A673 (cell line): Measurements from ENCODE around the gene TRPC1. TPM values are rescaled to one million over a fixed set of nuclear protein-coding genes. Genes with fewer than 3 reads are reported as not detected.
"Not testable (repeated sequence)": the region's sequence is repeated elsewhere in the genome, so short reads cannot be mapped to it uniquely, and the experiment has no call there.

ENCODE experiments used
- BruUV-seq: library from RNA; stranded (reverse); fragments of 400-500 nt; replicated peaks from 2 replicates; lab custom pipeline; 2021; lab: Mats Ljungman, UMichigan
- CTCF ChIA-PET: fragments of 300-600 bp; sonication (Branson Sonifier 250); formaldehyde crosslinking; loops from one replicate; lab custom pipeline; 2022; ENCODE audit warnings: antibody characterized with exemption; lab: Charles Lee
- POLR2A ChIA-PET: fragments of 300-600 bp; sonication (Branson Sonifier 250); formaldehyde crosslinking; loops from one replicate; lab custom pipeline; 2022; ENCODE audit warnings: antibody characterized with exemption; ENCODE audit not compliant: low non-redundant PET; lab: Charles Lee
- DNase-seq: peaks from one replicate; pipeline ENCODE4 v3.0.0-alpha.2; 2015; ENCODE audit warnings: low spot score
- H3K27ac ChIP-seq: fragments of 200-600 bp; sonication (generic); 2 replicates; pipeline ENCODE4 v1.5.1; 2016; ENCODE audit warnings: mixed run types, low read depth, mild to moderate bottlenecking, mixed read lengths, antibody characterized with exemption, low read length; ENCODE audit not compliant: poor library complexity, severe bottlenecking
- H3K27me3 ChIP-seq: fragments of 200-600 bp; sonication (generic); replicated peaks from 2 replicates; pipeline ENCODE4 v1.6.1; 2017; ENCODE audit warnings: mixed run types, low read depth, mild to moderate bottlenecking, mixed read lengths, antibody characterized with exemption, low read length; ENCODE audit not compliant: insufficient read depth, poor library complexity
- H3K36me3 ChIP-seq: fragments of 200-600 bp; sonication (generic); 2 replicates; pipeline ENCODE4 v1.6.1; 2016; ENCODE audit warnings: mixed run types, mild to moderate bottlenecking, mixed read lengths, antibody characterized with exemption, low read length; ENCODE audit not compliant: insufficient read depth, poor library complexity, severe bottlenecking
- H3K4me1 ChIP-seq: fragments of 200-600 bp; sonication (generic); 2 replicates; pipeline ENCODE4 v1.6.1; 2017; ENCODE audit warnings: mixed run types, mild to moderate bottlenecking, mixed read lengths, antibody characterized with exemption, low read length; ENCODE audit not compliant: insufficient read depth, poor library complexity, severe bottlenecking
- H3K4me3 ChIP-seq: fragments of 200-600 bp; sonication (generic); 2 replicates; pipeline ENCODE4 v1.5.1; 2016; ENCODE audit warnings: low read depth, mixed run types, mild to moderate bottlenecking, mixed read lengths, low read length; ENCODE audit not compliant: poor library complexity, severe bottlenecking
- H3K9me3 ChIP-seq: fragments of 200-600 bp; sonication (generic); 2 replicates; pipeline ENCODE4 v1.6.1; 2016; ENCODE audit warnings: mixed run types, low read depth, mild to moderate bottlenecking, mixed read lengths, antibody characterized with exemption, low read length; ENCODE audit not compliant: poor library complexity, severe bottlenecking
- EZH2 ChIP-seq: fragments of 200-600 bp; sonication (generic); IDR thresholded peaks from 2 replicates; pipeline ENCODE4 v1.6.1; 2017; ENCODE audit warnings: borderline replicate concordance, low read depth, mild to moderate bottlenecking, mixed read lengths, antibody characterized with exemption, low read length; ENCODE audit not compliant: poor library complexity, severe bottlenecking
- intact Hi-C: fragments of 100-400 bp; cut with micrococcal nuclease; formaldehyde crosslinking; loops from one replicate; pipeline ENCODE4 v1.10.0; 2022; ENCODE audit not compliant: unreplicated experiment
- total RNA-seq: library from RNA; stranded (reverse); gene quantifications from 2 replicates; pipeline ENCODE4 v1.2.3, GENCODE V29; 2021
- TF ChIP-seq, protein P1 (sequence below): fragments of 300-800, 200-600 bp; sonication (generic); conservative IDR thresholded peaks from 2 replicates; pipeline ENCODE4 v1.5.1; 2017; ENCODE audit warnings: low read depth, mild to moderate bottlenecking, antibody characterized with exemption, low read length, moderate library complexity, mixed read lengths

The TRPC1 gene
- total RNA-seq, 1 experiment from 2014 or later = 0.88 TPM

- ChIA-PET POLR2A (interaction anchor here (0.6 kb wide), 1 partner anchor 44 kb away, joined by 5 read pairs; no protein-coding TSS in a partner anchor), CTCF (no interaction called here)
- no TSS peak for BruUV-seq
- H3K4me1 ChIP-seq = no peaks in the 10 kb centered on the region
- no peaks in the 10 kb centered on the region for H3K27me3 ChIP-seq
- no peak for TF ChIP-seq EZH2
- TF ChIP-seq, protein P1, sequence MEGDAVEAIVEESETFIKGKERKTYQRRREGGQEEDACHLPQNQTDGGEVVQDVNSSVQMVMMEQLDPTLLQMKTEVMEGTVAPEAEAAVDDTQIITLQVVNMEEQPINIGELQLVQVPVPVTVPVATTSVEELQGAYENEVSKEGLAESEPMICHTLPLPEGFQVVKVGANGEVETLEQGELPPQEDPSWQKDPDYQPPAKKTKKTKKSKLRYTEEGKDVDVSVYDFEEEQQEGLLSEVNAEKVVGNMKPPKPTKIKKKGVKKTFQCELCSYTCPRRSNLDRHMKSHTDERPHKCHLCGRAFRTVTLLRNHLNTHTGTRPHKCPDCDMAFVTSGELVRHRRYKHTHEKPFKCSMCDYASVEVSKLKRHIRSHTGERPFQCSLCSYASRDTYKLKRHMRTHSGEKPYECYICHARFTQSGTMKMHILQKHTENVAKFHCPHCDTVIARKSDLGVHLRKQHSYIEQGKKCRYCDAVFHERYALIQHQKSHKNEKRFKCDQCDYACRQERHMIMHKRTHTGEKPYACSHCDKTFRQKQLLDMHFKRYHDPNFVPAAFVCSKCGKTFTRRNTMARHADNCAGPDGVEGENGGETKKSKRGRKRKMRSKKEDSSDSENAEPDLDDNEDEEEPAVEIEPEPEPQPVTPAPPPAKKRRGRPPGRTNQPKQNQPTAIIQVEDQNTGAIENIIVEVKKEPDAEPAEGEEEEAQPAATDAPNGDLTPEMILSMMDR = no peak
- H3K9me3 ChIP-seq = no peaks in the 10 kb centered on the region
- intact Hi-C loops = no loop called here
- no peak for DNase-seq
- H3K27ac ChIP-seq = no peak overlapping the region
- no peaks in the 10 kb centered on the region for H3K36me3 ChIP-seq
- no peak overlapping the region for H3K4me3 ChIP-seq
Measured at GRCh38 chr3:142746646-142747045, 22.8 kb downstream of the TRPC1 start.

DNA sequence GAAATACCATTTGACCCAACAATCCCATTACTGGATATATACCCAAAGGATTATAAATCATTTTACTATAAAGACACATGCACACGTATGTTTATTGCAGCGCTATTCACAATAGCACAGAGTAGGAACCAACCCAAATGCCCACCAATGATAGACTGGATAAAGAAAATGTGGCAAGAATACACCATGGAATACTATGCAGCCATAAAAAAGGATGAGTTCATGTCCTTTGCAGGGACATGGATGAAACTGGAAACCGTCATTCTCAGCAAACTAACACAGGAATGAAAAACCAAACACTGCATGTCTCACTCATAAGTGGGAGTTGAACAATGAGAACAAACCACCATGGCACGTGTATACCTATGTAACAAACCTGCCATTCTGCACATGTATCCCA lies 26.7 kb downstream of the TRPC1 start:
- POLR2A ChIA-PET, intact Hi-C loops, BruUV-seq, H3K27me3 ChIP-seq, H3K4me3 ChIP-seq, H3K4me1 ChIP-seq, CTCF ChIA-PET, H3K36me3 ChIP-seq, H3K27ac ChIP-seq, H3K9me3 ChIP-seq, DNase-seq: not testable (repeated sequence)

DNA sequence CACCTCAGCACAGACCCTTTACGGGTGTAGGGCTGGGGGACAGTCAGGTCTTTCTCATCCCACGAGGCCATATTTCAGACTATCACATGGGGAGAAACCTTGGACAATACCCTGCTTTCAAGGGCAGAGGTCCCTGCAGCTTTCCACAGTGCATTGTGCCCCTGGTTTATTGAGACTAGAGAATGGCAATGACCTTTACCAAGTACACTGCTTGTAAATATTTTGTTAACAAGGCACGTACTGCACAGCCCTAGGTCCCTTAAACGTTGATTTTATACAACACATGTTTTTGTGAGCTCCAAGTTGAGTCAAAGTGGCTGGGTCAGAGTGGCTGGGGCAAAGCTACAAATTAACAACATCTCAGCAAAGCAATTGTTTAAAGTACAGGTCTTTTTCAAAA lies 28.8 kb downstream of the TRPC1 start:
- DNase-seq, intact Hi-C loops: not testable (repeated sequence)

DNA sequence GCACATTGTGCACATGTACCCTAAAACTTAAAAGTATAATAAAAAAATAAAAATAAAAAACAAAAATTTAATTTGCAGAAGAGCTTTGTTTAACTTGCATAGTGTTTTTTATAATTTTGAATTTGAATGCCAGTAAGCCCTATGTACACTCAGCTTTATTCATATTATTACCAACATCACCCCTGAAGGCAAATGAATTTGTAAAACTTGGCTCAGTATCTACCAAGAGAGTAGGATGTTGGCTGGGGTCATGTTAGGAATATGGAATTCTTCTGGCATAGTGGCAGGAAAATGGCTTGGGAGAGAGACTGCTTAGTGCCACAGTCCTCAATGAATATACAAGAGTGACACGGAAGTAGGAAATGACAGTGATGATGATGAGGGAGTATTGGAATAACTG lies 30.7 kb downstream of the TRPC1 start:
- H3K4me1 ChIP-seq = no peaks in the 10 kb centered on the region
- TF ChIP-seq, protein P1 = no peak
- no peak for TF ChIP-seq EZH2
- H3K9me3 ChIP-seq = no peaks in the 10 kb centered on the region
- no peak for DNase-seq
- H3K27me3 ChIP-seq = no peaks in the 10 kb centered on the region
- BruUV-seq = no TSS peak
- ChIA-PET POLR2A (no interaction called here), CTCF (no interaction called here)
- H3K27ac ChIP-seq = no peak overlapping the region
- no peaks in the 10 kb centered on the region for H3K36me3 ChIP-seq
- intact Hi-C loops = no loop called here
- H3K4me3 ChIP-seq = no peak overlapping the region

More for the DNA sequence above, 28.8 kb downstream of the TRPC1 start:
- H3K4me3 ChIP-seq, H3K36me3 ChIP-seq, POLR2A ChIA-PET, H3K27ac ChIP-seq, BruUV-seq, H3K9me3 ChIP-seq, H3K27me3 ChIP-seq, H3K4me1 ChIP-seq, CTCF ChIA-PET: not testable (repeated sequence)
